GM12878 (cell line): ENCODE measurements around the gene CRB1. TPM values are rescaled to one million over a fixed set of nuclear protein-coding genes. Genes with fewer than 3 reads are reported as not detected.

Source experiments
- EED ChIP-seq: sonication (generic); IDR thresholded peaks from 2 replicates; pipeline ENCODE4 v1.6.1; 2016; ENCODE audit warnings: antibody characterized with exemption, low read depth
- MLLT1 ChIP-seq: fragments of 450-650 bp; IDR thresholded peaks from 2 replicates; pipeline ENCODE4 v1.6.1; 2016; ENCODE audit warnings: mild to moderate bottlenecking
- NKRF ChIP-seq: fragments of 450-650 bp; conservative IDR thresholded peaks from 2 replicates; pipeline ENCODE4 v1.6.1; 2017; ENCODE audit warnings: mild to moderate bottlenecking, moderate library complexity
- POU2F2 ChIP-seq: IDR thresholded peaks from 3 replicates; pipeline ENCODE4 v1.6.1; 2011; ENCODE audit warnings: low read depth, mild to moderate bottlenecking, low read length, borderline replicate concordance
- SP1 ChIP-seq: IDR thresholded peaks from one replicate; pipeline ENCODE4 v1.6.1; 2011; ENCODE audit warnings: low read depth, low read length
- polyA plus RNA-seq, 11 experiments: library from polyadenylated mRNA; depleted of rRNA in 4 of 11; unstranded in 6 of 11; stranded (reverse) in 5 of 11; fragments of >200 nt; fragmentation: Nextera tagmentation in 4 of 11; fragmentation: Illumina TruSeq in 1 of 11; extraction: Ambion mirVana in 4 of 11; extraction: Trizol in 1 of 11; gene quantifications; 1 replicate in 1 of 11; 2 replicates in 10 of 11; pipeline versions ENCODE4 v1.2.1 to v1.2.3, GENCODE V29; 2011 to 2016; ENCODE audit warnings: inconsistent platforms in 2 of 11, missing spikeins in 2 of 11, low read depth in 1 of 11
- total RNA-seq, 4 experiments: library from RNA; depleted of rRNA in 3 of 4; stranded (reverse); fragments of >200 nt in 3 of 4; fragmentation: Illumina TruSeq in 1 of 4; extraction: Trizol in 1 of 4; gene quantifications; 2 replicates each; pipeline versions ENCODE4 v1.2.1 to v1.2.3, GENCODE V29; 2013 to 2021
- TF ChIP-seq, protein P1 (sequence below): fragments of 450-650 bp; formaldehyde crosslinking; IDR thresholded peaks from 2 replicates; pipeline ENCODE4 v1.4.0; 2020; ENCODE audit warnings: mild to moderate bottlenecking, moderate library complexity
- TF ChIP-seq, protein P2 (sequence below): IDR thresholded peaks from 2 replicates; pipeline ENCODE4 v1.6.1; 2011; ENCODE audit warnings: mild to moderate bottlenecking, low read depth, low read length, moderate library complexity; ENCODE audit not compliant: insufficient replicate concordance

Gene CRB1
- total and polyA plus RNA-seq, 10 of the 15 experiments (the other 5 are each of a cell fraction or from before 2014, with no cell fraction given), result 0.06 to 0.10 (median 0.06) TPM; not detected in 7

- TF ChIP-seq MLLT1 (no peak), SP1 (no peak), EED (no peak), NKRF (no peak), POU2F2 (no peak)
- TF ChIP-seq, protein P1, sequence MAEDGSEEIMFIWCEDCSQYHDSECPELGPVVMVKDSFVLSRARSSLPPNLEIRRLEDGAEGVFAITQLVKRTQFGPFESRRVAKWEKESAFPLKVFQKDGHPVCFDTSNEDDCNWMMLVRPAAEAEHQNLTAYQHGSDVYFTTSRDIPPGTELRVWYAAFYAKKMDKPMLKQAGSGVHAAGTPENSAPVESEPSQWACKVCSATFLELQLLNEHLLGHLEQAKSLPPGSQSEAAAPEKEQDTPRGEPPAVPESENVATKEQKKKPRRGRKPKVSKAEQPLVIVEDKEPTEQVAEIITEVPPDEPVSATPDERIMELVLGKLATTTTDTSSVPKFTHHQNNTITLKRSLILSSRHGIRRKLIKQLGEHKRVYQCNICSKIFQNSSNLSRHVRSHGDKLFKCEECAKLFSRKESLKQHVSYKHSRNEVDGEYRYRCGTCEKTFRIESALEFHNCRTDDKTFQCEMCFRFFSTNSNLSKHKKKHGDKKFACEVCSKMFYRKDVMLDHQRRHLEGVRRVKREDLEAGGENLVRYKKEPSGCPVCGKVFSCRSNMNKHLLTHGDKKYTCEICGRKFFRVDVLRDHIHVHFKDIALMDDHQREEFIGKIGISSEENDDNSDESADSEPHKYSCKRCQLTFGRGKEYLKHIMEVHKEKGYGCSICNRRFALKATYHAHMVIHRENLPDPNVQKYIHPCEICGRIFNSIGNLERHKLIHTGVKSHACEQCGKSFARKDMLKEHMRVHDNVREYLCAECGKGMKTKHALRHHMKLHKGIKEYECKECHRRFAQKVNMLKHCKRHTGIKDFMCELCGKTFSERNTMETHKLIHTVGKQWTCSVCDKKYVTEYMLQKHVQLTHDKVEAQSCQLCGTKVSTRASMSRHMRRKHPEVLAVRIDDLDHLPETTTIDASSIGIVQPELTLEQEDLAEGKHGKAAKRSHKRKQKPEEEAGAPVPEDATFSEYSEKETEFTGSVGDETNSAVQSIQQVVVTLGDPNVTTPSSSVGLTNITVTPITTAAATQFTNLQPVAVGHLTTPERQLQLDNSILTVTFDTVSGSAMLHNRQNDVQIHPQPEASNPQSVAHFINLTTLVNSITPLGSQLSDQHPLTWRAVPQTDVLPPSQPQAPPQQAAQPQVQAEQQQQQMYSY (CRISPR knock-in tag), result no peak
- TF ChIP-seq, protein P2, sequence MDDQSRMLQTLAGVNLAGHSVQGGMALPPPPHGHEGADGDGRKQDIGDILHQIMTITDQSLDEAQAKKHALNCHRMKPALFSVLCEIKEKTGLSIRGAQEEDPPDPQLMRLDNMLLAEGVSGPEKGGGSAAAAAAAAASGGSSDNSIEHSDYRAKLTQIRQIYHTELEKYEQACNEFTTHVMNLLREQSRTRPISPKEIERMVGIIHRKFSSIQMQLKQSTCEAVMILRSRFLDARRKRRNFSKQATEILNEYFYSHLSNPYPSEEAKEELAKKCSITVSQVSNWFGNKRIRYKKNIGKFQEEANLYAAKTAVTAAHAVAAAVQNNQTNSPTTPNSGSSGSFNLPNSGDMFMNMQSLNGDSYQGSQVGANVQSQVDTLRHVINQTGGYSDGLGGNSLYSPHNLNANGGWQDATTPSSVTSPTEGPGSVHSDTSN, result no peak
- TF ChIP-seq, all 136 proteins: peak for 0
These were observed 37.9 kb downstream of the CRB1 start (continued) for GRCh38 chr1:197305925-197306324.
